Raji (cell line): ENCODE results near the gene COL2A1.

Experiments used
- POLR2A ChIP-seq: IDR thresholded peaks from 2 replicates; pipeline ENCODE4 v1.6.1; 2011; ENCODE audit warnings: low read depth, low read length, control low read depth; ENCODE audit not compliant: insufficient read depth

The COL2A1 gene

GRCh38 chr12:48034835-48035805, 30.8 kb upstream of the COL2A1 start:
- TF ChIP-seq POLR2A, result no peak

GRCh38 chr12:48033451-48033850, 29.2 kb upstream of the COL2A1 start:
- no peak for TF ChIP-seq POLR2A

GRCh38 chr12:48032597-48032996, 28.3 kb upstream of the COL2A1 start:
- TF ChIP-seq POLR2A, result no peak

- TF ChIP-seq POLR2A, result no peak
Observed at GRCh38 chr12:48031135-48031960, 27.1 kb upstream of the COL2A1 start.

GRCh38 chr12:48030173-48030650, 25.9 kb upstream of the COL2A1 start:
- no peak for TF ChIP-seq POLR2A

- TF ChIP-seq POLR2A, result no peak
Observed at GRCh38 chr12:48029491-48030172, 25.4 kb upstream of the COL2A1 start.

GRCh38 chr12:48028541-48029431, 24.5 kb upstream of the COL2A1 start:
- no peak for TF ChIP-seq POLR2A

GRCh38 chr12:48027183-48028002, 23.1 kb upstream of the COL2A1 start:
- TF ChIP-seq POLR2A, result no peak

- TF ChIP-seq POLR2A, result no peak
Observed at GRCh38 chr12:48026060-48026827, 22.0 kb upstream of the COL2A1 start.

- TF ChIP-seq POLR2A, result no peak
Observed at GRCh38 chr12:48025281-48025680, 21.0 kb upstream of the COL2A1 start.

- no peak for TF ChIP-seq POLR2A
Observed at GRCh38 chr12:48024735-48025134, 20.5 kb upstream of the COL2A1 start.

- TF ChIP-seq POLR2A, result no peak
Observed at GRCh38 chr12:48023386-48023785, 19.1 kb upstream of the COL2A1 start.
